Kidney epithelial cell (primary cell): ENCODE measurements around the gene PRKAR1B. TPM values are rescaled to one million over a fixed set of nuclear protein-coding genes. Genes with fewer than 3 reads are reported as not detected.

Experiments used
- DNase-seq: peaks from one replicate; pipeline ENCODE4 v3.0.0-alpha.2; 2010; ENCODE audit warnings: low read depth
- H3K27me3 ChIP-seq: 2 replicates; pipeline ENCODE4 v1.6.0; 2011; ENCODE audit warnings: low read length; ENCODE audit not compliant: control insufficient read depth, insufficient read depth
- H3K36me3 ChIP-seq: 2 replicates; pipeline ENCODE4 v1.5.1; 2011; ENCODE audit warnings: low read length; ENCODE audit not compliant: control insufficient read depth, insufficient read depth
- H3K4me3 ChIP-seq: 2 replicates; pipeline ENCODE4 v1.5.1; 2011; ENCODE audit warnings: low read depth, mild to moderate bottlenecking, control low read depth, low read length
- CTCF ChIP-seq: IDR thresholded peaks from 2 replicates; pipeline ENCODE4 v1.5.1; 2011; ENCODE audit warnings: mild to moderate bottlenecking, moderate library complexity, low read length, control low read depth, inconsistent platforms; ENCODE audit not compliant: insufficient read depth, poor library complexity, severe bottlenecking
- total RNA-seq: library from RNA; depleted of rRNA; stranded (reverse); fragments of >200 nt; gene quantifications from 2 replicates; pipeline ENCODE4 v1.2.3, GENCODE V29; 2015

The PRKAR1B gene
- total RNA-seq, 1 donor from 2014 or later = 23.8 TPM

- H3K36me3 ChIP-seq = no peaks in the 10 kb centered on the region
- DNase-seq = no peak
- H3K4me3 ChIP-seq = no peak overlapping the region
- peaks cover 39% of the 10 kb centered on the region for H3K27me3 ChIP-seq
- TF ChIP-seq CTCF = no peak
These were observed 155.2 kb downstream of the PRKAR1B start for GRCh38 chr7:571718-572415.

GRCh38 chr7:571096-571717 lies 155.9 kb downstream of the PRKAR1B start:
- H3K4me3 ChIP-seq = no peak overlapping the region

GRCh38 chr7:570801-571070 lies 156.3 kb downstream of the PRKAR1B start:
- no peak for TF ChIP-seq CTCF

More at GRCh38 chr7:571096-571717, 155.9 kb downstream of the PRKAR1B start:
- Histone ChIP-seq H3K36me3 (no peaks in the 10 kb centered on the region), H3K27me3 (peaks cover 39% of the 10 kb centered on the region)
- DNase-seq = no peak
- no peak for TF ChIP-seq CTCF

GRCh38 chr7:569996-570800 lies 156.9 kb downstream of the PRKAR1B start:
- H3K36me3 ChIP-seq = no peaks in the 10 kb centered on the region
- TF ChIP-seq CTCF = no peak
- no peak for DNase-seq
- H3K4me3 ChIP-seq = no peak overlapping the region
- peaks cover 39% of the 10 kb centered on the region for H3K27me3 ChIP-seq

More at GRCh38 chr7:570801-571070, 156.3 kb downstream of the PRKAR1B start:
- no peak for DNase-seq
- Histone ChIP-seq H3K4me3 (no peak overlapping the region), H3K27me3 (peaks cover 39% of the 10 kb centered on the region), H3K36me3 (no peaks in the 10 kb centered on the region)

- Histone ChIP-seq H3K27me3 (peaks cover 36% of the 10 kb centered on the region), H3K36me3 (no peaks in the 10 kb centered on the region), H3K4me3 (no peak overlapping the region)
- TF ChIP-seq CTCF = no peak
- DNase-seq = no peak
These were observed 157.8 kb downstream of the PRKAR1B start for GRCh38 chr7:569071-569855.
